IPS-18a (cell line): Measurements from ENCODE around the gene NPIPB9.
"Not testable (repeated sequence)": the region's sequence is repeated elsewhere in the genome, so short reads cannot be mapped to it uniquely, and the experiment has no call there.

ENCODE experiments used
- H3K27ac ChIP-seq: one replicate; pipeline ENCODE4 v1.5.1; 2013; ENCODE audit warnings: low read length
- H3K27me3 ChIP-seq: one replicate; pipeline ENCODE4 v1.6.1; 2013; ENCODE audit warnings: mild to moderate bottlenecking, low read length; ENCODE audit not compliant: control insufficient read depth, insufficient read depth
- H3K36me3 ChIP-seq: one replicate; pipeline ENCODE4 v1.6.1; 2013; ENCODE audit warnings: low read depth, low read length; ENCODE audit not compliant: control insufficient read depth
- H3K4me1 ChIP-seq: one replicate; pipeline ENCODE4 v1.6.1; 2013; ENCODE audit warnings: low read depth, low read length; ENCODE audit not compliant: control insufficient read depth
- H3K4me3 ChIP-seq: one replicate; pipeline ENCODE4 v1.5.1; 2013; ENCODE audit warnings: low read length
- H3K9ac ChIP-seq: one replicate; pipeline ENCODE4 v1.6.1; 2013; ENCODE audit warnings: mild to moderate bottlenecking, low read length, moderate library complexity
- H3K9me3 ChIP-seq: one replicate; pipeline ENCODE4 v1.6.1; 2013; ENCODE audit warnings: low read depth, low read length; ENCODE audit not compliant: control insufficient read depth

Gene NPIPB9

GRCh38 chr16:28751487-28751886 lies at the start of gene NPIPB9:
TSS of gene NPIPB9 (plus strand) at chr16:28751787.
- not testable (repeated sequence) for H3K9me3 ChIP-seq, H3K4me3 ChIP-seq, H3K36me3 ChIP-seq, H3K27me3 ChIP-seq, H3K9ac ChIP-seq, H3K27ac ChIP-seq, H3K4me1 ChIP-seq

- H3K36me3 ChIP-seq, H3K27me3 ChIP-seq, H3K27ac ChIP-seq, H3K9me3 ChIP-seq, H3K9ac ChIP-seq, H3K4me3 ChIP-seq, H3K4me1 ChIP-seq: not testable (repeated sequence)
These were observed 47.3 kb upstream of the NPIPB9 start for GRCh38 chr16:28704246-28704645.

GRCh38 chr16:28711220-28712083 lies 40.1 kb upstream of the NPIPB9 start, which contains the start of gene EIF3C:
TSS of gene EIF3C (plus strand) at chr16:28711464. CDS start at chr16:28711687, 223 bp downstream.
- H3K27ac ChIP-seq, H3K27me3 ChIP-seq, H3K4me1 ChIP-seq, H3K36me3 ChIP-seq, H3K9ac ChIP-seq, H3K9me3 ChIP-seq: not testable (repeated sequence)
- peak within 1 kb of the TSS; percentile 27 for H3K4me3 ChIP-seq

GRCh38 chr16:28722852-28723650 lies 28.5 kb upstream of the NPIPB9 start:
- not testable (repeated sequence) for H3K9me3 ChIP-seq, H3K27ac ChIP-seq, H3K4me1 ChIP-seq, H3K9ac ChIP-seq, H3K36me3 ChIP-seq, H3K27me3 ChIP-seq, H3K4me3 ChIP-seq

- H3K36me3 ChIP-seq, H3K27ac ChIP-seq, H3K9ac ChIP-seq, H3K4me3 ChIP-seq, H3K27me3 ChIP-seq, H3K4me1 ChIP-seq, H3K9me3 ChIP-seq: not testable (repeated sequence)
These were observed 20.3 kb upstream of the NPIPB9 start for GRCh38 chr16:28731253-28731652.

GRCh38 chr16:28732455-28733124 lies 19.0 kb upstream of the NPIPB9 start:
- not testable (repeated sequence) for H3K27me3 ChIP-seq, H3K4me3 ChIP-seq, H3K36me3 ChIP-seq, H3K9ac ChIP-seq, H3K27ac ChIP-seq, H3K9me3 ChIP-seq, H3K4me1 ChIP-seq

- not testable (repeated sequence) for H3K27me3 ChIP-seq, H3K9me3 ChIP-seq, H3K4me1 ChIP-seq, H3K36me3 ChIP-seq, H3K4me3 ChIP-seq, H3K27ac ChIP-seq, H3K9ac ChIP-seq
These were observed 11.8 kb upstream of the NPIPB9 start for GRCh38 chr16:28739787-28740186.

GRCh38 chr16:28740631-28741030 lies 11.0 kb upstream of the NPIPB9 start:
- H3K4me1 ChIP-seq, H3K4me3 ChIP-seq, H3K27ac ChIP-seq, H3K36me3 ChIP-seq, H3K27me3 ChIP-seq, H3K9ac ChIP-seq, H3K9me3 ChIP-seq: not testable (repeated sequence)

- not testable (repeated sequence) for H3K9ac ChIP-seq, H3K4me1 ChIP-seq, H3K27me3 ChIP-seq
These were observed 10.3 kb upstream of the NPIPB9 start for GRCh38 chr16:28741295-28741694.

GRCh38 chr16:28746618-28747350 lies 4.8 kb upstream of the NPIPB9 start:
- not testable (repeated sequence) for H3K36me3 ChIP-seq

More at GRCh38 chr16:28741295-28741694, 10.3 kb upstream of the NPIPB9 start:
- not testable (repeated sequence) for H3K4me3 ChIP-seq, H3K9me3 ChIP-seq, H3K27ac ChIP-seq, H3K36me3 ChIP-seq

GRCh38 chr16:28749997-28750465 lies 1.6 kb upstream of the NPIPB9 start:
- H3K27ac ChIP-seq, H3K36me3 ChIP-seq, H3K9me3 ChIP-seq, H3K4me3 ChIP-seq, H3K4me1 ChIP-seq, H3K9ac ChIP-seq, H3K27me3 ChIP-seq: not testable (repeated sequence)

More at GRCh38 chr16:28746618-28747350, 4.8 kb upstream of the NPIPB9 start:
- not testable (repeated sequence) for H3K9ac ChIP-seq, H3K27ac ChIP-seq, H3K27me3 ChIP-seq, H3K9me3 ChIP-seq, H3K4me3 ChIP-seq, H3K4me1 ChIP-seq
